ENCODE measurements around the gene PCP4.
A peak's percentile ranks its signal among the peaks of the same experiment; 100 is the strongest.

Gene PCP4

DNA sequence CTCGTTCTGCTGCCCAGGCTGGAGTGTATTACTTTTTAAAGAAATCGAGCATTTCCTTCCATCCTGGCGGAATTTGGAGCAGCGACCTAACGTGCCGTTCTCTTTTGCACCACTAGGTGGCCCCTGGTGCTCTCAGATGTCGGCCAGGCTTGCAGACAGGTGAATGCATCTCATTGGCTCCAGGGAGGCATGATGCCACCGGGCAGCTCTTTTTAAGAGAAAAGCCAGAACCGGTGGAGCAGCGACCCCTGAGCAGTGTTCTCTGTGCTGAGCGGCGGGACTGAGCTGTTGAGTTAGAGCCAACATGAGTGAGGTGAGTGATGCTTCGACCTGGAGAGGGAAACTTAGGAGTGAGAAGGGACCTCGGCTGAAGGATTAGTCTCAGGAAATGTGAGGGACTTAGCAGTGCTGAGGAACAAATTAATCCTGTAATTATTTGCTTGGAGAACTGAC is at the start of gene PCP4:
Gene PCP4 (plus strand): TSS at position 241 of the 453 bp plus-strand sequence. CDS start 64 bp downstream, at position 305.
- peak in 1 of 2 donors; percentile 69 for DNase-seq
- Histone ChIP-seq H3K4me1 (peaks cover 0 to 9% (median 0%) of the 10 kb centered on the region in 4 donors), H3K9me3 (no peaks in the 10 kb centered on the region), H3K27ac (no peak within 1 kb of the TSS), H3K36me3 (no peaks in the 10 kb centered on the region), H3K4me3 (no peak within 1 kb of the TSS), H3K27me3 (no peaks in the 10 kb centered on the region)
- intact Hi-C loops (cut with DNase I; ENCODE audit: low total_unique reads), result loop anchor here (2.0 kb wide), 2 partner anchors 78 to 254 kb away; no protein-coding TSS in a partner anchor
- TF ChIP-seq, protein P1, sequence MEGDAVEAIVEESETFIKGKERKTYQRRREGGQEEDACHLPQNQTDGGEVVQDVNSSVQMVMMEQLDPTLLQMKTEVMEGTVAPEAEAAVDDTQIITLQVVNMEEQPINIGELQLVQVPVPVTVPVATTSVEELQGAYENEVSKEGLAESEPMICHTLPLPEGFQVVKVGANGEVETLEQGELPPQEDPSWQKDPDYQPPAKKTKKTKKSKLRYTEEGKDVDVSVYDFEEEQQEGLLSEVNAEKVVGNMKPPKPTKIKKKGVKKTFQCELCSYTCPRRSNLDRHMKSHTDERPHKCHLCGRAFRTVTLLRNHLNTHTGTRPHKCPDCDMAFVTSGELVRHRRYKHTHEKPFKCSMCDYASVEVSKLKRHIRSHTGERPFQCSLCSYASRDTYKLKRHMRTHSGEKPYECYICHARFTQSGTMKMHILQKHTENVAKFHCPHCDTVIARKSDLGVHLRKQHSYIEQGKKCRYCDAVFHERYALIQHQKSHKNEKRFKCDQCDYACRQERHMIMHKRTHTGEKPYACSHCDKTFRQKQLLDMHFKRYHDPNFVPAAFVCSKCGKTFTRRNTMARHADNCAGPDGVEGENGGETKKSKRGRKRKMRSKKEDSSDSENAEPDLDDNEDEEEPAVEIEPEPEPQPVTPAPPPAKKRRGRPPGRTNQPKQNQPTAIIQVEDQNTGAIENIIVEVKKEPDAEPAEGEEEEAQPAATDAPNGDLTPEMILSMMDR (IDR thresholded peaks at IDR 0.05), result peak; percentile 76 to 82

DNA sequence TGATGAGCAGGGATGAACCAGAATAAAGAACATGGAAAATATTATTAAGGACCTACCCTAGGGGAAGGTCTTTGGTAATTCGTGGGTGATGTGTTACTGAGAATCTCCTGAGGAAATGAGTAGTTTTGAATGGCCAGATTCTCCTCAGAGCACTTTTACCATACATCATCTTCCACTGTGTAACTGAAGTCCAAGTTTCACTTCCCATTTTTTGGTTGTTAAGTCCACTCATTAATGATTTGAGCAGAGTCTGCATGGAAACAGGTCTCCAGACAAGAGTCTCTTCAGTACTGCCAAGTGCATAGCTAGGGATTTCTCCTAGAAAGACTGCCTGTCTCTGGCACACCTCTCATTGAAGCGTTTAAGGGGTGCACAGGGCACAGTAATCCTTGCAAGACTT is 48.7 kb upstream of the PCP4 start:
- TF ChIP-seq, protein P1 (IDR thresholded peaks at IDR 0.05), result no peak
- no peaks in the 10 kb centered on the region for H3K27me3 ChIP-seq
- H3K4me1 ChIP-seq, result no peaks in the 10 kb centered on the region
- no peaks in the 10 kb centered on the region for H3K9me3 ChIP-seq
- H3K4me3 ChIP-seq, result no peak overlapping the region
- DNase-seq, result no peak
- no peak overlapping the region for H3K27ac ChIP-seq
- H3K36me3 ChIP-seq, result no peaks in the 10 kb centered on the region
- intact Hi-C loops (cut with DNase I; ENCODE audit: low total_unique reads), result no loop called here

DNA sequence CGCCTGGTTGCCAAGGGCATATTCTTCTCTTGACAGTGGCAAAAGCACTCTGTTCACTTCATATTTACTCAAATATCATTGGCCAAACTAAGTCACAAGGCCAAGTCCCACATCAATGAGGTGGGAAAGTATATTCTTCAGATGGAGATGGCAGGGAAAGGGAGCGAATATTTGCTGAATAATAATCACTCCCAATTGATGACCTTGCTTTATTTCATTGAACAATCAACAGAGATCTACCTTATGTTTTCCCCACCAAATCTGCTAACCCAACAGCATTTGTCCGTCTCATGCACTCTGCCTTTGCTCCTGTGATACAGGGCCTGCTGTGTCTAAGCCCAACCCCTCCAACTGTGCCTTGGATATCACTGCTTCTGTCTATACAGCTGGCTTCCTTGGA is 45.2 kb upstream of the PCP4 start:
- H3K27me3 ChIP-seq, result no peaks in the 10 kb centered on the region
- H3K9me3 ChIP-seq, result no peaks in the 10 kb centered on the region
- no peak overlapping the region for H3K4me3 ChIP-seq
- no peak overlapping the region for H3K27ac ChIP-seq
- intact Hi-C loops (cut with DNase I; ENCODE audit: low total_unique reads), result no loop called here
- H3K36me3 ChIP-seq, result no peaks in the 10 kb centered on the region
- no peak for DNase-seq
- no peaks in the 10 kb centered on the region for H3K4me1 ChIP-seq
- TF ChIP-seq, protein P1 (IDR thresholded peaks at IDR 0.05), result no peak

DNA sequence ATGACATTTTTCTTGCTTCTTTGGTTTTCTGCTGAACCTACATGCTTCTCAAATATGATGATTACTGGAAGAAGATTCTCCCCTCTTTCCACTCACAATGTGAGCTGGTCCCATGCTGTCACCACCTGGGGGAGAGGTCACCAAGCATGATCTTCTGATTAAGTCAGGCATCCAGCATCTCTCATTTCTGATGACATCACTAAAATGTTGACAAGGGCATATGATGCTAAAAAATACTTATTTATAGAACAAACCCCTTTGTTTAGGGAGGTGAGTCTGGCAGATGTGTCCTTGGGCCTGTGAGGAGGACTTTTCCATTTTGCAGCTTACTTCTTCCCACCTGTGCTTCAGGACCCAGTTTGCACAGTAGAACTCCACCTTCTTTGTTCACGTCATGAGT is 42.0 kb upstream of the PCP4 start:
- TF ChIP-seq, protein P1 (IDR thresholded peaks at IDR 0.05), result no peak
- intact Hi-C loops (cut with DNase I; ENCODE audit: low total_unique reads), result no loop called here
- no peak for DNase-seq
- Histone ChIP-seq H3K36me3 (no peaks in the 10 kb centered on the region), H3K9me3 (no peaks in the 10 kb centered on the region), H3K27me3 (no peaks in the 10 kb centered on the region), H3K27ac (no peak overlapping the region), H3K4me3 (no peak overlapping the region), H3K4me1 (no peaks in the 10 kb centered on the region)

DNA sequence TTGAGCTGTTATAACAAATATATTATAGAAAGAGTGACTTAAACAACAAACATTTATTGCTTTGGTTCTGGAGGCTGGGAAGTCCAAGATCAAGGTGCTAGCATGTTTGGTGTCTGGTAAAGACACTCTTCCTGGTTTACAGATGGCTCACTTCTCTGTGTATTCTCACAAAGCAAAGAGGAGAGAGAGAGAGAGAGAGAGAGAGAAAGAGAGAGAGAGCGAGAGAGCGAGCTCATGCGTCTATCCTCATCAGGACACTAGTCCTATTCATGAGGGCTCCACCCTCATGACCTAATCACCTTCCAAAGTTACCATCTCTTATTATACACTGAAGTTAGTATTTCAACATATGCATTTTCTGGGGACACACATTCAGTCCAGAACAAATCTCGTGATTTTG is 32.7 kb upstream of the PCP4 start:
- H3K27me3 ChIP-seq, result no peaks in the 10 kb centered on the region
- intact Hi-C loops (cut with DNase I; ENCODE audit: low total_unique reads), result no loop called here
- no peaks in the 10 kb centered on the region for H3K36me3 ChIP-seq
- H3K9me3 ChIP-seq, result no peaks in the 10 kb centered on the region
- no peak overlapping the region for H3K27ac ChIP-seq
- H3K4me1 ChIP-seq, result no peaks in the 10 kb centered on the region
- no peak overlapping the region for H3K4me3 ChIP-seq
- TF ChIP-seq, protein P1 (IDR thresholded peaks at IDR 0.05), result no peak
- no peak for DNase-seq

DNA sequence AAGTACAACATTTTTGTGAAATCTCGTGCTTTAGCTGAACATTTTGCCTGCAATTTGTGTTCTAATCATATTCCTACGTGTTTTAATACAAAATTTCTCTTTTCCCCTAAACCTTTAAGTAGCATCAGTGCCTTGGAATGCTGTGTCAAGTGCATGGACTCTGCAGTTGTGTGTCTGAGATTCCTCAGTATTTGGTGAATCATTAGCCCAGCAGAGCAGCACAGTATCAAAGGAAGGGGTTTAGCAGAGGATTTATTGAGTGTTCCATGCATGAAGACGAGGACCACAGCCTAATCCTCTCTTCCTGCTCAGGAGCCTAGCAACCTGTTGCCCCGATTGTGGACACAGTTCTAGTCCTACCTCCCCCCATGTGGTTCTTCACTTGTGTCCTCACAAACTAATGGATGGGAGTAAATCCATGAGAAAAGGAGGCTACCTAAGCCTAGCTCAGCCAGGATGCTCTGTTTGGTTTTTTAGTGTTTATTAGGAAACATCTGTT is 29.3 kb upstream of the PCP4 start:
- no peaks in the 10 kb centered on the region for H3K27me3 ChIP-seq
- no peak overlapping the region for H3K4me3 ChIP-seq
- no peaks in the 10 kb centered on the region for H3K9me3 ChIP-seq
- no peak overlapping the region for H3K27ac ChIP-seq
- TF ChIP-seq, protein P1 (IDR thresholded peaks at IDR 0.05), result no peak
- no peaks in the 10 kb centered on the region for H3K36me3 ChIP-seq
- intact Hi-C loops (cut with DNase I; ENCODE audit: low total_unique reads), result no loop called here
- DNase-seq, result no peak
- H3K4me1 ChIP-seq, result no peaks in the 10 kb centered on the region
